Panc1 (cell line): ENCODE measurements around the gene AGPS. TPM values are rescaled to one million over a fixed set of nuclear protein-coding genes. Genes with fewer than 3 reads are reported as not detected.

Source experiments
- ATAC-seq: fragments of 200-7000 bp; cut with Tn5 transposase; 2 replicates; pipeline ENCODE4 v1.9.1; 2020; ENCODE audit warnings: mild to moderate bottlenecking, moderate library complexity
- BruUV-seq: library from RNA; stranded (reverse); fragments of 400-500 nt; replicated peaks from 2 replicates; lab custom pipeline; 2021; lab: Mats Ljungman, UMichigan
- CTCF ChIA-PET: fragments of 300-600 bp; sonication (Branson Sonifier 250); formaldehyde crosslinking; loops from one replicate; lab custom pipeline; 2022; ENCODE audit warnings: antibody characterized with exemption; lab: Charles Lee
- POLR2A ChIA-PET: fragments of 300-600 bp; sonication (Branson Sonifier 250); formaldehyde crosslinking; loops from one replicate; lab custom pipeline; 2022; ENCODE audit warnings: antibody characterized with exemption; lab: Charles Lee
- DNase-seq: peaks from one replicate; pipeline ENCODE4 v3.0.0-alpha.2; 2010; ENCODE audit warnings: low read depth, low spot score
- H3K27ac ChIP-seq: 2 replicates; pipeline ENCODE4 v1.5.1; 2011; ENCODE audit warnings: mild to moderate bottlenecking, low read length, inconsistent platforms
- H3K27me3 ChIP-seq: fragments of 200-500 bp; sonication (Bioruptor generic); 2 replicates; pipeline ENCODE4 v1.6.0; 2014; ENCODE audit warnings: low read length, inconsistent platforms; ENCODE audit not compliant: control insufficient read depth, insufficient read depth
- H3K36me3 ChIP-seq: fragments of 200-500 bp; sonication (Bioruptor generic); 2 replicates; pipeline ENCODE4 v1.5.1; 2014; ENCODE audit warnings: inconsistent platforms, mild to moderate bottlenecking, low read length, moderate library complexity; ENCODE audit not compliant: control insufficient read depth, insufficient read depth
- H3K4me1 ChIP-seq: 2 replicates; pipeline ENCODE4 v1.5.1; 2011; ENCODE audit warnings: inconsistent platforms, mild to moderate bottlenecking, low read length, moderate library complexity; ENCODE audit not compliant: control insufficient read depth, insufficient read depth
- H3K4me3 ChIP-seq, 2 experiments: 2 replicates each; pipeline ENCODE4 v1.5.1; 2011 to 2012; ENCODE audit warnings: low read depth in 2 of 2, low read length in 2 of 2, mild to moderate bottlenecking in 2 of 2, inconsistent platforms in 1 of 2, moderate library complexity in 1 of 2
- H3K9me3 ChIP-seq: fragments of 200-500 bp; sonication (Bioruptor generic); 2 replicates; pipeline ENCODE4 v1.5.1; 2014; ENCODE audit warnings: low read depth, mild to moderate bottlenecking, inconsistent platforms, low read length, moderate library complexity; ENCODE audit not compliant: control insufficient read depth, insufficient read depth
- POLR2AphosphoS5 ChIP-seq: IDR thresholded peaks from 2 replicates; pipeline ENCODE4 v1.6.1; 2012; ENCODE audit warnings: mild to moderate bottlenecking, low read depth, low read length, moderate library complexity
- SIN3A ChIP-seq: IDR thresholded peaks from 2 replicates; pipeline ENCODE4 v1.6.1; 2012; ENCODE audit warnings: low read depth, mild to moderate bottlenecking, low read length, moderate library complexity, borderline replicate concordance; ENCODE audit not compliant: insufficient read depth
- TCF7L2 ChIP-seq: IDR thresholded peaks from 2 replicates; pipeline ENCODE4 v1.6.1; 2011; ENCODE audit warnings: mild to moderate bottlenecking, low read depth, low read length, inconsistent platforms
- in situ Hi-C: cut with HindIII; loops from 2 replicates; pipeline ENCODE4 v1.10.0; 2016; ENCODE audit warnings: low sequenced_read_pairs, low pct_unique_long_range_greater_than_20kb
- intact Hi-C: fragments of 100-400 bp; cut with micrococcal nuclease; formaldehyde crosslinking; loops from one replicate; pipeline ENCODE4 v1.10.0; 2022; ENCODE audit not compliant: unreplicated experiment
- total RNA-seq: library from RNA; stranded (reverse); gene quantifications from one replicate; pipeline ENCODE4 v1.2.1, GENCODE V29; 2021; ENCODE audit not compliant: unreplicated experiment
- TF ChIP-seq, protein P1 (sequence below), 2 experiments: IDR thresholded peaks; 2 replicates each; pipeline ENCODE4 v1.6.1; 2011 to 2012; ENCODE audit warnings: low read depth in 2 of 2, control low read depth in 1 of 2, low read length in 1 of 2, mild to moderate bottlenecking in 1 of 2, moderate library complexity in 1 of 2; ENCODE audit not compliant: insufficient read depth in 1 of 2
- TF ChIP-seq, protein P2 (sequence below): fragments of 450-650 bp; IDR thresholded peaks from 2 replicates; pipeline ENCODE4 v1.5.1; 2017; ENCODE audit warnings: mild to moderate bottlenecking

AGPS gene
- total RNA-seq, 1 experiment from 2014 or later = 68.7 TPM

DNA sequence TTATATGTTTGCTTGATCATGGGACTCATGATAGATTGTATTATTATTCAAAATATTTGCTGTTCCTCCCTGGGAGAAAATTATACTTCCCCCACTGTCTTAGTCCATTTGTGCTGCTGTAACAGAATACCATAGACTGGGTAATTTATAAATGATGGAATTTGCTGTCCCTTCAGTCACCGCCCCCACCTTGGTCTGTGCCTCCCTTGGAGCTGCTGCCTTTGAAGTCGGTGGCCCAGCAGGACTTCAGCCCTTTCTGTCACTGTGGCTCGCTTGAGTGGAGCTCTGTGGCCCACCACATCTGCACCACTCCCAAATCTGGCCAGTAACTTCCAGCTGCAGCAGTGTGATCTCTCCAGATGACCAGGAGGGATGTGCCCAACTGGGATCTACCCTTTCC lies 200.8 kb downstream of the AGPS start:
- in situ Hi-C loops = no loop called here
- Histone ChIP-seq H3K27me3 (peaks cover 5% of the 10 kb centered on the region; the same call in 1 of the 2 replicates), H3K36me3 (no peaks in the 10 kb centered on the region), H3K4me3 (no peak overlapping the region), H3K9me3 (no peaks in the 10 kb centered on the region), H3K4me1 (no peaks in the 10 kb centered on the region), H3K27ac (no peak overlapping the region)
- TF ChIP-seq TCF7L2 (no peak), SIN3A (no peak), POLR2AphosphoS5 (no peak)
- TF ChIP-seq, protein P1, sequence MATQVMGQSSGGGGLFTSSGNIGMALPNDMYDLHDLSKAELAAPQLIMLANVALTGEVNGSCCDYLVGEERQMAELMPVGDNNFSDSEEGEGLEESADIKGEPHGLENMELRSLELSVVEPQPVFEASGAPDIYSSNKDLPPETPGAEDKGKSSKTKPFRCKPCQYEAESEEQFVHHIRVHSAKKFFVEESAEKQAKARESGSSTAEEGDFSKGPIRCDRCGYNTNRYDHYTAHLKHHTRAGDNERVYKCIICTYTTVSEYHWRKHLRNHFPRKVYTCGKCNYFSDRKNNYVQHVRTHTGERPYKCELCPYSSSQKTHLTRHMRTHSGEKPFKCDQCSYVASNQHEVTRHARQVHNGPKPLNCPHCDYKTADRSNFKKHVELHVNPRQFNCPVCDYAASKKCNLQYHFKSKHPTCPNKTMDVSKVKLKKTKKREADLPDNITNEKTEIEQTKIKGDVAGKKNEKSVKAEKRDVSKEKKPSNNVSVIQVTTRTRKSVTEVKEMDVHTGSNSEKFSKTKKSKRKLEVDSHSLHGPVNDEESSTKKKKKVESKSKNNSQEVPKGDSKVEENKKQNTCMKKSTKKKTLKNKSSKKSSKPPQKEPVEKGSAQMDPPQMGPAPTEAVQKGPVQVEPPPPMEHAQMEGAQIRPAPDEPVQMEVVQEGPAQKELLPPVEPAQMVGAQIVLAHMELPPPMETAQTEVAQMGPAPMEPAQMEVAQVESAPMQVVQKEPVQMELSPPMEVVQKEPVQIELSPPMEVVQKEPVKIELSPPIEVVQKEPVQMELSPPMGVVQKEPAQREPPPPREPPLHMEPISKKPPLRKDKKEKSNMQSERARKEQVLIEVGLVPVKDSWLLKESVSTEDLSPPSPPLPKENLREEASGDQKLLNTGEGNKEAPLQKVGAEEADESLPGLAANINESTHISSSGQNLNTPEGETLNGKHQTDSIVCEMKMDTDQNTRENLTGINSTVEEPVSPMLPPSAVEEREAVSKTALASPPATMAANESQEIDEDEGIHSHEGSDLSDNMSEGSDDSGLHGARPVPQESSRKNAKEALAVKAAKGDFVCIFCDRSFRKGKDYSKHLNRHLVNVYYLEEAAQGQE (IDR thresholded peaks at IDR 0.05; ENCODE audit: insufficient read depth in 1 of 2, low read depth in 2 of 2, low read length in 1 of 2) = no peak
- TF ChIP-seq, protein P2, sequence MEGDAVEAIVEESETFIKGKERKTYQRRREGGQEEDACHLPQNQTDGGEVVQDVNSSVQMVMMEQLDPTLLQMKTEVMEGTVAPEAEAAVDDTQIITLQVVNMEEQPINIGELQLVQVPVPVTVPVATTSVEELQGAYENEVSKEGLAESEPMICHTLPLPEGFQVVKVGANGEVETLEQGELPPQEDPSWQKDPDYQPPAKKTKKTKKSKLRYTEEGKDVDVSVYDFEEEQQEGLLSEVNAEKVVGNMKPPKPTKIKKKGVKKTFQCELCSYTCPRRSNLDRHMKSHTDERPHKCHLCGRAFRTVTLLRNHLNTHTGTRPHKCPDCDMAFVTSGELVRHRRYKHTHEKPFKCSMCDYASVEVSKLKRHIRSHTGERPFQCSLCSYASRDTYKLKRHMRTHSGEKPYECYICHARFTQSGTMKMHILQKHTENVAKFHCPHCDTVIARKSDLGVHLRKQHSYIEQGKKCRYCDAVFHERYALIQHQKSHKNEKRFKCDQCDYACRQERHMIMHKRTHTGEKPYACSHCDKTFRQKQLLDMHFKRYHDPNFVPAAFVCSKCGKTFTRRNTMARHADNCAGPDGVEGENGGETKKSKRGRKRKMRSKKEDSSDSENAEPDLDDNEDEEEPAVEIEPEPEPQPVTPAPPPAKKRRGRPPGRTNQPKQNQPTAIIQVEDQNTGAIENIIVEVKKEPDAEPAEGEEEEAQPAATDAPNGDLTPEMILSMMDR = no peak
- no TSS peak for BruUV-seq
- DNase-seq (no peak), ATAC-seq (no peak)
- intact Hi-C loops = no loop called here
- POLR2A ChIA-PET = no interaction called here
- CTCF ChIA-PET = no interaction called here

Other genes with a start within 250 kb of the AGPS start
- gene HNRNPA3, start 180.0 kb upstream of the AGPS start, total RNA-seq = 228 TPM
- 104 TPM for gene NFE2L2, start 128.0 kb upstream of the AGPS start, total RNA-seq